ENCODE data around the gene GET4.

DNA sequence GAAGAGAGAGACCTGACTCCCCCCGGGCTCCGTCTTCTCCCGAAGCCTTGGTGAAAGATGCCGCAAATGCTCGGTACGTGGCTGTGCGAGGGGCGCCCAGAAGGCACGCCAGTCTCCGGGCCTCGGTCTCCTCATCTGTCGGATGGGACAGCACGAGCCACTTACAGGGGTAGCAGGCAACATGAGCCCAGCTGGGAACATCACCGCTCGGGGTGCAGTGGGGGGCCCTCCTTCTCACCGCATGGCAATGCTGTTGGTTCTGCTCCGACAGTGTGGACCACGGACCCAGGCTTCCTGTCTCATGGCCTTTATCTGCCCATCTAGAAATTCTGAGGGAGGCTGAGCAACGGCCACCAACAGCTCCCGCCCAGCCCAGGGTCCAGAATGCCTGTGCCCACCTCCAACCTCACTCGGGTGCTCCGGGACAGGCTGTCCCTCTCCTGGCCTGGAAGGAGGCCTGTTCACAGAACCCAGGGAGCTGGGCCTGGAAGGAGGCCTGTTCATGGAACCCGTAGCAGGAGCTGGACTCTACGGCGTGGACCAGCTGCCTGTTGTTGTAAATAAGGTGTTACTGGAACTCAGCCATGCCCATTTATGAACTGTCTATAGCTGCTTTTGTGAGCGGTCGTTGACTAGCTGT lies 62.3 kb downstream of the GET4 start:
- TF ChIP-seq, protein P1, sequence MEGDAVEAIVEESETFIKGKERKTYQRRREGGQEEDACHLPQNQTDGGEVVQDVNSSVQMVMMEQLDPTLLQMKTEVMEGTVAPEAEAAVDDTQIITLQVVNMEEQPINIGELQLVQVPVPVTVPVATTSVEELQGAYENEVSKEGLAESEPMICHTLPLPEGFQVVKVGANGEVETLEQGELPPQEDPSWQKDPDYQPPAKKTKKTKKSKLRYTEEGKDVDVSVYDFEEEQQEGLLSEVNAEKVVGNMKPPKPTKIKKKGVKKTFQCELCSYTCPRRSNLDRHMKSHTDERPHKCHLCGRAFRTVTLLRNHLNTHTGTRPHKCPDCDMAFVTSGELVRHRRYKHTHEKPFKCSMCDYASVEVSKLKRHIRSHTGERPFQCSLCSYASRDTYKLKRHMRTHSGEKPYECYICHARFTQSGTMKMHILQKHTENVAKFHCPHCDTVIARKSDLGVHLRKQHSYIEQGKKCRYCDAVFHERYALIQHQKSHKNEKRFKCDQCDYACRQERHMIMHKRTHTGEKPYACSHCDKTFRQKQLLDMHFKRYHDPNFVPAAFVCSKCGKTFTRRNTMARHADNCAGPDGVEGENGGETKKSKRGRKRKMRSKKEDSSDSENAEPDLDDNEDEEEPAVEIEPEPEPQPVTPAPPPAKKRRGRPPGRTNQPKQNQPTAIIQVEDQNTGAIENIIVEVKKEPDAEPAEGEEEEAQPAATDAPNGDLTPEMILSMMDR (conservative IDR thresholded peaks at IDR 0.05), result no peak
- TF ChIP-seq ZFX (IDR thresholded peaks at IDR 0.05), result no peak

All from C4-2B (cell line).